Panc1 (cell line): ENCODE measurements around the gene PDE11A.

ENCODE experiments used
- CTCF ChIP-seq: fragments of 450-650 bp; IDR thresholded peaks from 2 replicates; pipeline ENCODE4 v1.5.1; 2017; ENCODE audit warnings: mild to moderate bottlenecking
- POLR2AphosphoS5 ChIP-seq: IDR thresholded peaks from 2 replicates; pipeline ENCODE4 v1.6.1; 2012; ENCODE audit warnings: mild to moderate bottlenecking, low read depth, low read length, moderate library complexity
- REST ChIP-seq, 2 experiments: IDR thresholded peaks; 2 replicates each; pipeline ENCODE4 v1.6.1; 2011 to 2012; ENCODE audit warnings: low read depth in 2 of 2, control low read depth in 1 of 2, low read length in 1 of 2, mild to moderate bottlenecking in 1 of 2, moderate library complexity in 1 of 2; ENCODE audit not compliant: insufficient read depth in 1 of 2
- SIN3A ChIP-seq: IDR thresholded peaks from 2 replicates; pipeline ENCODE4 v1.6.1; 2012; ENCODE audit warnings: low read depth, mild to moderate bottlenecking, low read length, moderate library complexity, borderline replicate concordance; ENCODE audit not compliant: insufficient read depth

GRCh38 chr2:177771191-177771590 lies 301.4 kb downstream of the PDE11A start:
- TF ChIP-seq CTCF = no peak
- no peak for TF ChIP-seq REST (IDR thresholded peaks at IDR 0.05; ENCODE audit: insufficient read depth in 1 of 2, low read depth in 2 of 2, low read length in 1 of 2)
- no peak for TF ChIP-seq POLR2AphosphoS5
- TF ChIP-seq SIN3A = no peak
